ENCODE measurements around the gene C2. TPM values are rescaled to one million over a fixed set of nuclear protein-coding genes. Genes with fewer than 3 reads are reported as not detected.

C2 gene
- total and polyA plus RNA-seq, 2 experiments from 2014 or later: 1.4 to 2.1 TPM

DNA sequence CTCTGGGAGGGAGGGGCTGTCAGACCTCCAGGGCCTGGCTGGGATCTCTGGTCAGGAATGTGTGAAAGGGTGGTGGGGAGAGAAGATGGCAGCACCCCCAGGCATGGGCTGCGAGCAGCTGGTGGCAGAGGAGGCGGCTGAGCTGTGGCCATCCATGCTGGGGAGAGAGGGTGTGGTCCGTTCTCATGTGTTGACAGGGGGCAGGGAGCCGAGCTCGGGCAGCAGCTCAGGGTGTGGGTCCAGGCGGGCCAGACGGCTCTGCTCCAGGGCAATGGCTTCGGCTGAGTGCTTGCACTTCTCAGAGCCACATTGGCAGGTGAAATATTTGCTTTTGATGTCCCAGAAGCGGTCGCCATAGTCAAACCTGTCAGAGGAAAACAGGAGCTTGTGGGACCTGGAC, 47.6 kb upstream of the C2 start:
- H3K27ac ChIP-seq: no peak overlapping the region
- in situ Hi-C loops (cut with MboI): no loop called here

DNA sequence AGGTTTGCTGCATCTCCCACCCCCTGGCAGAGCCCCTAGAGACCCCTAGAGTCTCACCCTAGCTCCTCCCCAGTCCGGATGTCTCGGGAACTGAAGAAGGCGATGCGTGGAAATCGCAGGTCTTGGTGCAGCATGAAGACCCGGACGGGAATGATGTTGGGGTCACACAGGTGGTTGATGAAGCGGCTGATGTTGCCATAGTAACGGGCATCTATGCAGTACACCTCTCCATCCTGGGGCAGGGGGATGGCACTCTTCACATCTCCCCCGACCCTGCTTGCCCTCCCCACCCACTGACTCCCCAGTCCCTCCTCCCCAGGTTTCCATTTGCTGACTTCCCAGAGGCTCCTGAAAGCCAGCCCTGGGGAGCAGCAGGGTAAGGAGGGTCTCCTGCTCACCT, 46.9 kb upstream of the C2 start:
- Histone ChIP-seq H3K79me2 (ENCODE audit: insufficient read depth) (no peaks in the 10 kb centered on the region), H3K9me3 (ENCODE audit: low read depth) (no peaks in the 10 kb centered on the region), H3K9me2 (ENCODE audit: insufficient read depth) (no peaks in the 10 kb centered on the region), H3K4me3 (no peak overlapping the region), H2AFZ (no peak overlapping the region), H4K20me1 (ENCODE audit: insufficient read depth) (no peaks in the 10 kb centered on the region), H3F3A (ENCODE audit: insufficient read depth) (no peaks in the 10 kb centered on the region), H3K4me2 (ENCODE audit: unreplicated experiment) (no peak overlapping the region), H3K27me3 (replicated peaks; ENCODE audit: insufficient read depth) (no peaks in the 10 kb centered on the region), H3K36me3 (ENCODE audit: low read depth) (no peaks in the 10 kb centered on the region; the same call in 1 of the 2 replicates), H3K4me1 (ENCODE audit: insufficient read depth) (no peaks in the 10 kb centered on the region), H3K9ac (no peak overlapping the region), H3K27ac (no peak overlapping the region)
- no peak for TF ChIP-seq EZH2 (IDR thresholded peaks at IDR 0.05; ENCODE audit: insufficient read depth, poor library complexity, severe bottlenecking)
- no peak for TF ChIP-seq EZH2phosphoT487 (IDR thresholded peaks at IDR 0.05; ENCODE audit: insufficient read depth, low read depth)
- no peak for DNase-seq
- in situ Hi-C loops (cut with MboI): no loop called here
- WGBS, 2 experiments (ENCODE audit: low coverage in 1 of 2, low lambda C conversion rate in 2 of 2, missing lambda C conversion rate in 2 of 2): 95 to 97% methylated on average over 10 of the region's 10 CpGs

More for the DNA sequence above, 47.6 kb upstream of the C2 start:
- WGBS, 2 experiments (ENCODE audit: low coverage in 1 of 2, low lambda C conversion rate in 2 of 2, missing lambda C conversion rate in 2 of 2): 56 to 57% methylated on average over 10 of the region's 10 CpGs
- Histone ChIP-seq H3K4me3 (no peak overlapping the region), H3K9me2 (ENCODE audit: insufficient read depth) (no peaks in the 10 kb centered on the region), H2AFZ (no peak overlapping the region), H3K4me1 (ENCODE audit: insufficient read depth) (no peaks in the 10 kb centered on the region), H3K36me3 (ENCODE audit: low read depth) (no peaks in the 10 kb centered on the region; the same call in 1 of the 2 replicates), H3K9ac (no peak overlapping the region), H3K27me3 (replicated peaks; ENCODE audit: insufficient read depth) (no peaks in the 10 kb centered on the region), H4K20me1 (ENCODE audit: insufficient read depth) (no peaks in the 10 kb centered on the region), H3K9me3 (ENCODE audit: low read depth) (no peaks in the 10 kb centered on the region), H3K79me2 (ENCODE audit: insufficient read depth) (no peaks in the 10 kb centered on the region), H3F3A (ENCODE audit: insufficient read depth) (no peaks in the 10 kb centered on the region), H3K4me2 (ENCODE audit: unreplicated experiment) (no peak overlapping the region)
- no peak for DNase-seq
- TF ChIP-seq EZH2 (IDR thresholded peaks at IDR 0.05; ENCODE audit: insufficient read depth, poor library complexity, severe bottlenecking): no peak
- TF ChIP-seq EZH2phosphoT487 (IDR thresholded peaks at IDR 0.05; ENCODE audit: insufficient read depth, low read depth): no peak

DNA sequence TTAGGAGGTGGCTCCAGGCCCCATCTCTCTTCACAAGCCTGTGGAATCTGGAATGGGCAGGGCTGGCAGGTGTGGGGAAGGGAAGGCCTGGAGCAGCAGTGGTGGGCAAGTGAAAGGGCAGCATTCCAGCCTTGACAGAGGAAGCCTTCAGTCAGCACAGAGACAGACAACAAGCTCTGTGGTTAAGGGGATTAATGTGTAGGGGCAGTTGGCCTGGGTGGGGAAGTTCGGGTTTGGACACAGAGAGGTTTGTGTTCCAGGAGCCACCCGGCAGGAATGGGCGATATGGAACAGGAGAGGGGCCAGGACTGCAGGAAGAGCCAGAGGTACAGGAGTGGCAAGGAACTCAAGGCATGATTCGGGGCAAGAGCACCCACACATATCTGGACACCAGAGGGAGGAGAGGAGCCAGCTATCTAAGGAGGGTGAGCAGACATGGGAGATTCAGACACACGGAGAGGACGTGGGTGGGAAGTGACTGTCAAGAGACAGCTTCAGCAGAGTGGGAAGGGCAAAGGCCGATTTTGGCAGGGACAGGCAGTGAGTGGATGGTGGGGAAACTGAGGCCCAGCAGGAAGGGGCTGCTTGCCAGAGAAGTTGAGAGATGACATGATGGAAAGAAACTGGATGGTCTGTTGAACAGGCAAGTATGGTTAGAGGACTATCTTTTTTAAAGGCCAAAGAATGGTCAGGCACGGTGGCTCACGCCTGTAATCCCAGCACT, 46.2 kb upstream of the C2 start:
- no peaks in the 10 kb centered on the region for H3K9me3 ChIP-seq (ENCODE audit: low read depth)
- no peaks in the 10 kb centered on the region for H3K79me2 ChIP-seq (ENCODE audit: insufficient read depth)
- TF ChIP-seq EZH2phosphoT487 (IDR thresholded peaks at IDR 0.05; ENCODE audit: insufficient read depth, low read depth): no peak
- no peak for TF ChIP-seq EZH2 (IDR thresholded peaks at IDR 0.05; ENCODE audit: insufficient read depth, poor library complexity, severe bottlenecking)
- H3K36me3 ChIP-seq (ENCODE audit: low read depth): no peaks in the 10 kb centered on the region; the same call in 1 of the 2 replicates
- no peaks in the 10 kb centered on the region for H3K27me3 ChIP-seq (replicated peaks; ENCODE audit: insufficient read depth)
- WGBS, 2 experiments (ENCODE audit: low coverage in 1 of 2, low lambda C conversion rate in 2 of 2, missing lambda C conversion rate in 2 of 2): 86 to 87% methylated on average over 9 of the region's 9 CpGs
- H3K4me1 ChIP-seq (ENCODE audit: insufficient read depth): no peaks in the 10 kb centered on the region
- no peak overlapping the region for H2AFZ ChIP-seq
- no peaks in the 10 kb centered on the region for H3F3A ChIP-seq (ENCODE audit: insufficient read depth)
- no peaks in the 10 kb centered on the region for H4K20me1 ChIP-seq (ENCODE audit: insufficient read depth)
- no peak for DNase-seq
- H3K4me3 ChIP-seq: no peak overlapping the region
- in situ Hi-C loops (cut with MboI): no loop called here
- no peaks in the 10 kb centered on the region for H3K9me2 ChIP-seq (ENCODE audit: insufficient read depth)
- H3K9ac ChIP-seq: no peak overlapping the region
- no peak overlapping the region for H3K4me2 ChIP-seq (ENCODE audit: unreplicated experiment)
- no peak overlapping the region for H3K27ac ChIP-seq

DNA sequence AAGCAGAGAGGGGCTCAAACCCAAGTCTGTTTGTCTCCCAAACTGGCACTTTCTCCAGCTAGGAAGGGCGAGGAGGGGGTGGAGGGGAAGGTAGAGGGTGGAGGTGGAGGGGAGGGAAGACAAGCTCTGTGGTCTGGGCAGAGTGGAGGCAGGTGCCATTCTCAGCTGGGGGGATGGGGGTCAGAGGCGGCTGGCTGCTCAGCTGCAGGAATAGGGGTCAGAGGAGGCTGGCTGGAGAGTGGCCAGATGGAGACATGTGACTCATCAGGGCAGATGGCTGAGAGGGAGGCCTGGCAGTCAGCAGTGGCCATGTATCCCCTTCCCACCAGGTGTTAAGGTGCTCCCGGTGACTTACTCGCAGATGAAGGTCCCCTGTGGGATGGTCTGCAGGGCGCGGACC, 45.2 kb upstream of the C2 start:
- Histone ChIP-seq H4K20me1 (ENCODE audit: insufficient read depth) (no peaks in the 10 kb centered on the region), H3K9me2 (ENCODE audit: insufficient read depth) (no peaks in the 10 kb centered on the region), H3K4me2 (ENCODE audit: unreplicated experiment) (no peak overlapping the region), H3K4me1 (ENCODE audit: insufficient read depth) (no peaks in the 10 kb centered on the region), H2AFZ (no peak overlapping the region), H3F3A (ENCODE audit: insufficient read depth) (no peaks in the 10 kb centered on the region), H3K79me2 (ENCODE audit: insufficient read depth) (no peaks in the 10 kb centered on the region), H3K27me3 (replicated peaks; ENCODE audit: insufficient read depth) (no peaks in the 10 kb centered on the region), H3K36me3 (ENCODE audit: low read depth) (no peaks in the 10 kb centered on the region; the same call in 1 of the 2 replicates), H3K27ac (no peak overlapping the region), H3K4me3 (no peak overlapping the region), H3K9ac (no peak overlapping the region), H3K9me3 (ENCODE audit: low read depth) (no peaks in the 10 kb centered on the region)
- no peak for TF ChIP-seq EZH2phosphoT487 (IDR thresholded peaks at IDR 0.05; ENCODE audit: insufficient read depth, low read depth)
- TF ChIP-seq EZH2 (IDR thresholded peaks at IDR 0.05; ENCODE audit: insufficient read depth, poor library complexity, severe bottlenecking): no peak
- WGBS, 2 experiments (ENCODE audit: low coverage in 1 of 2, low lambda C conversion rate in 2 of 2, missing lambda C conversion rate in 2 of 2): 83 to 87% methylated on average over 6 of the region's 6 CpGs
- in situ Hi-C loops (cut with MboI): no loop called here
- peak; percentile 46 for DNase-seq
